ENCODE measurements around the gene XKR7.

XKR7 gene

DNA sequence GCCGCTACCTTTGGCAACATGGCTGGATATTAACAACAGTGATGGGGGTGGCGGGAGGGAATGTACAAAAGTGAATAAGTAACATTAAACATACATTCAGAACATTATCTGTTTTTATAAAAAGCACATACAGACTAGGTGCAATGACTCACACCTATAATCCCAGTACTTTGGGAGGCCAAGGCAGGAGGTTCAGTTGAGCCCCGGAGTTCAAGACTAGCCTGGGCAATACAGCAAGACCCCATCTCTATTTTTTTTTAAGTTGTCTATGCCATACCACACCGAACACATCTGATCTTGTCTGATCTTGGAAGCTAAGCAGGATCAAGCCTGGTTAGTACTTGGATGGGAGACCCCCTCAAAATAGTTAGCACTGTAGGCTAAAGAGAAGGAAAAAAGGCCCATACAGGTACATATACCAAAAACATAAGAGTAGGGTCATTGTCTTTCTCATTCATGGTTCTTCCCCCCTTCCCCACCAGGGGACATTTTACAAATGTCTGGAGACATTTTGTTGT is 82.4 kb downstream of the XKR7 start:
- no peak for DNase-seq (ENCODE audit: low read depth in 2 of 2)
- TF ChIP-seq, protein P1, sequence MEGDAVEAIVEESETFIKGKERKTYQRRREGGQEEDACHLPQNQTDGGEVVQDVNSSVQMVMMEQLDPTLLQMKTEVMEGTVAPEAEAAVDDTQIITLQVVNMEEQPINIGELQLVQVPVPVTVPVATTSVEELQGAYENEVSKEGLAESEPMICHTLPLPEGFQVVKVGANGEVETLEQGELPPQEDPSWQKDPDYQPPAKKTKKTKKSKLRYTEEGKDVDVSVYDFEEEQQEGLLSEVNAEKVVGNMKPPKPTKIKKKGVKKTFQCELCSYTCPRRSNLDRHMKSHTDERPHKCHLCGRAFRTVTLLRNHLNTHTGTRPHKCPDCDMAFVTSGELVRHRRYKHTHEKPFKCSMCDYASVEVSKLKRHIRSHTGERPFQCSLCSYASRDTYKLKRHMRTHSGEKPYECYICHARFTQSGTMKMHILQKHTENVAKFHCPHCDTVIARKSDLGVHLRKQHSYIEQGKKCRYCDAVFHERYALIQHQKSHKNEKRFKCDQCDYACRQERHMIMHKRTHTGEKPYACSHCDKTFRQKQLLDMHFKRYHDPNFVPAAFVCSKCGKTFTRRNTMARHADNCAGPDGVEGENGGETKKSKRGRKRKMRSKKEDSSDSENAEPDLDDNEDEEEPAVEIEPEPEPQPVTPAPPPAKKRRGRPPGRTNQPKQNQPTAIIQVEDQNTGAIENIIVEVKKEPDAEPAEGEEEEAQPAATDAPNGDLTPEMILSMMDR (IDR thresholded peaks at IDR 0.05; ENCODE audit: low read depth, low read length) = no peak
- H3K4me3 ChIP-seq (replicated peaks in 1 of 2; ENCODE audit: low read depth in 2 of 2, low read length in 2 of 2) = no peak overlapping the region

DNA sequence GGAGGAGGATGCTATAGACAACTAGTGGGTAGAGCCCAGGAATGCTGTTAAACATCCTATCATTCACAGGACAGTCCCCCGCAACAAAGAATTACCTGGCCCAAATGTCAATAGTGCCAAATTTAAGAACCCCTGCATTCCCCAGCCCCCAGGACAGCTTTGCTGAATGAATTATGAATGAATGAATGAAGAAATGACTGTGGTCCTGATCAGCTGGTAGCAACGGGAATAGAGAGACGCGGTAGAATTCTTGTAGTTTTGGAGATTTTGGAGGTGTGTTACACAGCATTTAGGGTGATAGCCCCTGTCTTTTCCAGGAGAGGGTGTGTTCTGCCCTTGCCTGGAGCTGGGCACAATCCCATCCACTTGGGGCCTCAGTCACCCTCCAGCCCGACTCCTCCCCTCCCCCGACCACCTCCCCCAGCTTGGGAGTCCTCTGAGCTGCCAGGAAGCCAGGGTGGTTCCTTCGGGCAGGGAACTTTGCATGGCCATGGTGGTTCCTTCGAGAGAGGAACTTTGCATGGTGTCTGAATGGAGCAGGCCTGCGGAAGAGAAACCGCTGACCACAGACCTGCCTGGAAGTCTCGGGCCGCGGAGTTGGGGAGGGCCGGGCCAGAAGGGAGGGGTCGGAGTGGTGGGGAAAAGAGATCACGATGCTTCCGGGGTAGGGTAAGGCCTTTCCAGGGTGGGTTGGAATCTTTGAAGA is 83.1 kb downstream of the XKR7 start:
- DNase-seq (ENCODE audit: low read depth in 2 of 2) = no peak
- TF ChIP-seq, protein P1 (IDR thresholded peaks at IDR 0.05; ENCODE audit: low read depth, low read length) = no peak
- no peak overlapping the region for H3K4me3 ChIP-seq (replicated peaks in 1 of 2; ENCODE audit: low read depth in 2 of 2, low read length in 2 of 2)

DNA sequence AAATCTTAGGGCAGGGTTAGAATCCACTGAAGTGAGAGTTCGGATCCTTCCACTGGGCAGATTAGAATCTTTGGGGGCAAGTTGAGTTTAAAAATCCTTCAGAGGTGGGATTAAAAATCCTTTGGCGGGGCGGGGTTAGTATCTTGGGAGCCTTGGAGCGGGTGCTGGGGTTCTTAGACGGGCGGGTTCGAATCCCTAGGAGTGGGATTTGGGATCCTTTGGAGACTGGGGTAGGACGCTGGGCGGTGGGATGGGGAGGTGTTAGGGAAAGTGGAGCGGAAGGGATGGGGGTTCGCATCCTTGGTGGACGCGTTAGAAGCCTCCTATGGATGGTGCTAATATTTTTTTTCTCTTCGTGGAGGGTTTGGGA is 83.8 kb downstream of the XKR7 start:
- DNase-seq (ENCODE audit: low read depth in 2 of 2) = no peak
- TF ChIP-seq, protein P1 (IDR thresholded peaks at IDR 0.05; ENCODE audit: low read depth, low read length) = no peak
- no peak overlapping the region for H3K4me3 ChIP-seq (replicated peaks in 1 of 2; ENCODE audit: low read depth in 2 of 2, low read length in 2 of 2)

DNA sequence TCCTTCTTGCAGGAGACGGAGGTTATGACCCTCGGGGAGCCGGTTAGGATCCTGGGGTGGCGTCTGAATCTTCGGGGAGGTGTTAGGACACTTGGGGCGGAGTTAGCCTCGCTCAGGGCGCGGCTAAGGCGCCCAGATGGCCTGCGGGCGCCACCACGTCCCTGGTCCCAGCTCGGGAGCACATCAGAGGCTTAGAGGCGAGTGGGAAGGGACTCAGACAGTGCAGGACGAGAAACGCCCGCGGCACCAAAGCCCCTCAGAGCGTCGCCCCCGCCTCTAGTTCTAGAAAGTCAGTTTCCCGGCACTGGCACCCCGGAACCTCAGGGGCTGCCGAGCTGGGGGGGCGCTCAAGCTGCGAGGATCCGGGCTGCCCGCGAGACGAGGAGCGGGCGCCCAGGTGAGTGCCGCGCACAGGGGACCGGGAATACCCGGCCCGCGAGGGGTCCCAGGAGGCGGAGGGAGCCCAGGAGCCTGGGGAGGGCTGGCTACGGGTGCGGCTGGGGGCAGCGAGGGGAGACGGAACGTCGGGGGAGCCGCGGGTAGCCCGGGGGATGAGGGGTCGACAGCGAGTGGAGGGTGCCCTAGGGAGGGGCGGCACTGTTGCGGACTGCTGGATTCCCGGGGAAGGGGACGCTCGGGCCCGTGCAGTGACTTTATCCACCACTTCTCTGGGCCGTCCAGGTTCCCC is 84.3 kb downstream of the XKR7 start, which contains the start of gene HCK:
HCK (plus strand) TSS at position 153 of the 688 bp plus-strand sequence.
- no peak within 1 kb of the TSS for H3K4me3 ChIP-seq (replicated peaks in 1 of 2; ENCODE audit: low read depth in 2 of 2, low read length in 2 of 2)
- DNase-seq (ENCODE audit: low read depth in 2 of 2) = no peak
- TF ChIP-seq, protein P1 (IDR thresholded peaks at IDR 0.05; ENCODE audit: low read depth, low read length) = no peak

DNA sequence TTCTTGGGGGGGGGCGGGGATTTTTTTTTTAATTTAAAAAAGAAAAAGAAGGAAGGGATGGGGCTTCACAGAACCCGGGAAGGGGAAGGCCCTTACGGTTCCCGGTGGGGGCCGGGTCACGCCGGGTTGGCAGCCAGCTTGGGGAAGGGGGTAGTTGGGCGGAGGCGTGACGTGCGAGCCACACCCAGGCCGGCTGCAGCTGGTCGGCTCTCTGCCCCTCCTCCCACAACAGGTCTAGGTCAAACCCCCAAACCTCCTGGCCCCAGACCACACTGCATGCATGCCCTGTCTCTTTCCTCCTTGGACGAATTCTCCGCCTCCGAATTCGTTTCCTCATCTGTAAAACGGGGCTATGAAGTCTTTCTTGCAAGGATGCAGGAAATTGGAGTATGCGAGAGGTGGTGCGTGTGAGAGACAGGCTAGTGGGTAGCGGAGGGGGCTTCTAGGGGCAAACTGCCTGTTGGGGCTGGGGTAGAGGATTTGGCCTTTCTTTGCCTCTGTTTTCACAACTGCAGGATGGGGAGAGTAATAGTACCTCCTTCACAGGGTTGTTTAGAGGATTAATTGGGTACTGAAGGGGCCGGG is 84.9 kb downstream of the XKR7 start:
- DNase-seq (ENCODE audit: low read depth in 2 of 2) = no peak
- H3K4me3 ChIP-seq (replicated peaks in 1 of 2; ENCODE audit: low read depth in 2 of 2, low read length in 2 of 2) = no peak overlapping the region
- TF ChIP-seq, protein P1 (IDR thresholded peaks at IDR 0.05; ENCODE audit: low read depth, low read length) = no peak

Measured in cardiac fibroblast (primary cell).